ENCODE measurements around the gene KLF14.

KLF14 gene

DNA sequence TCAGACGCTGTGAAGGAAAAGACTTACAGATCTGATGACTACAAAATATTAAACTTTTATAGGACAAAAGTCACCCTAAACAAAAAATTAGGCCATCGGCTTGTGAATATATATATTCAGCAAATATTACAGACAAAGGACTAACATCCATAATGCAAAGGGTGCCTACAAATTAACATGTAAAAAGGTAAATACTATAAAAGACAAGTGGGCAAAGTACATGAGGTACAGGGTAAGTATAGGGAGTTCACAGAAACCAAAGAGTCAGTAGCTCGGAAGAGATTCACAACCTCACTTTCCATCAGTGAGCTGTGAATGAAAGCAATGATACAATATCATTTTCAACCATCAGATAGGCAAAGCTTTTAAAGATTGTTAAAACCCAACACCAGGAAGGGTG, 16.7 kb upstream of the KLF14 start:
- TF ChIP-seq, protein P1, sequence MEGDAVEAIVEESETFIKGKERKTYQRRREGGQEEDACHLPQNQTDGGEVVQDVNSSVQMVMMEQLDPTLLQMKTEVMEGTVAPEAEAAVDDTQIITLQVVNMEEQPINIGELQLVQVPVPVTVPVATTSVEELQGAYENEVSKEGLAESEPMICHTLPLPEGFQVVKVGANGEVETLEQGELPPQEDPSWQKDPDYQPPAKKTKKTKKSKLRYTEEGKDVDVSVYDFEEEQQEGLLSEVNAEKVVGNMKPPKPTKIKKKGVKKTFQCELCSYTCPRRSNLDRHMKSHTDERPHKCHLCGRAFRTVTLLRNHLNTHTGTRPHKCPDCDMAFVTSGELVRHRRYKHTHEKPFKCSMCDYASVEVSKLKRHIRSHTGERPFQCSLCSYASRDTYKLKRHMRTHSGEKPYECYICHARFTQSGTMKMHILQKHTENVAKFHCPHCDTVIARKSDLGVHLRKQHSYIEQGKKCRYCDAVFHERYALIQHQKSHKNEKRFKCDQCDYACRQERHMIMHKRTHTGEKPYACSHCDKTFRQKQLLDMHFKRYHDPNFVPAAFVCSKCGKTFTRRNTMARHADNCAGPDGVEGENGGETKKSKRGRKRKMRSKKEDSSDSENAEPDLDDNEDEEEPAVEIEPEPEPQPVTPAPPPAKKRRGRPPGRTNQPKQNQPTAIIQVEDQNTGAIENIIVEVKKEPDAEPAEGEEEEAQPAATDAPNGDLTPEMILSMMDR (IDR thresholded peaks at IDR 0.05): no peak

- TF ChIP-seq, protein P1 (IDR thresholded peaks at IDR 0.05): no peak
These were observed 14.8 kb upstream of the KLF14 start for GRCh38 chr7:130748531-130749389.

DNA sequence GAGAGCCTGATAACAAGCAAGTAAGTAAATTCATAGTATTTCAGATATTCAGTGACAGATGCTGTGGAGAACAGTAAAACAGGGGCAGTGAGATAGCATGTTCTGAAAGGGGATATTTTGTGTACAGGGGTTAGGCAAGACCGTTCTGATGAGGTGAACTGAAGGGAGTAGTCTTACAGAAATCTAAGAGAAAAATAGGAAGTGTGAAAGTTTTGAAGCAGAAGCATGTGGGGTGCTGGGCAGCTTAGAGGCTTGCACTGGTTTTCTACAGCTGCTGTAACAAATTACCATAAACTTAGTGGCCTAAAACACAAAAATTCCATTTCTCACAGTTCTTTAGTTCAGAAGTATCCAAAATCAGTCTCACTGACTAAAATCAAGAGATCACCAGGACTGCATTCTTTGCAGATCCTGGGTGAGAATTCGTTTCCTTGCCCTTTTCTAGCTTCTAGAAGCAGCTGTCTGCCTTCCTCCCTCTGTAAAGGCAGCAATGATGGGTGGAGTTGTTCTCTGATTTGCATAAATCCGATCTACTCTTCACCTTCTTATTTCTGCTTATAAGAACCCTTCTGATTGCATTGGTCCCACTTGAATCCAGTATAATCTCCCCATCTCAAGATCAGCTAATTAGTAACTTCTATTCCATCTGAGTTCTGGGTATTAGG, 7.5 kb upstream of the KLF14 start:
- TF ChIP-seq, protein P1 (IDR thresholded peaks at IDR 0.05): no peak

- TF ChIP-seq, protein P1 (IDR thresholded peaks at IDR 0.05): no peak
These were observed 6.6 kb upstream of the KLF14 start for GRCh38 chr7:130740606-130741005.

GRCh38 chr7:130736298-130736900, 2.4 kb upstream of the KLF14 start:
- TF ChIP-seq, protein P1 (IDR thresholded peaks at IDR 0.05): no peak

GRCh38 chr7:130734815-130735716, 1.1 kb upstream of the KLF14 start:
- TF ChIP-seq, protein P1 (IDR thresholded peaks at IDR 0.05): no peak

Data from LNCAP (cell line).